Activated CD8-positive, alpha-beta memory T cell treated with anti-CD3 and anti-CD28 coated beads, Interleukin-2, amount 10 ng/mL, durations not matched to agents 7 days and 5 days (primary cell): ENCODE results near the gene TMEM238L. TPM values are rescaled to one million over a fixed set of nuclear protein-coding genes. Genes with fewer than 3 reads are reported as not detected.

Source experiments
- ATAC-seq: fragments of 150-1000 bp; cut with Tn5 transposase; one replicate; pipeline ENCODE4 v1.10.0; 2021; ENCODE audit warnings: moderate library complexity
- CTCF ChIA-PET: fragments of 350-600 bp; sonication (Branson Sonifier 250); formaldehyde crosslinking; loops from one replicate; lab custom pipeline; 2021; ENCODE audit warnings: antibody characterized with exemption; lab: Charles Lee
- DNase-seq: peaks from one replicate; pipeline ENCODE4 v3.0.0-alpha.2; 2020
- H3K27ac Mint-ChIP-seq: one replicate; pipeline ENCODE4 v1.8.0; 2021; ENCODE audit warnings: mild to moderate bottlenecking, mixed read lengths
- H3K27me3 Mint-ChIP-seq: one replicate; pipeline ENCODE4 v1.8.0; 2021; ENCODE audit warnings: mixed read lengths
- H3K36me3 Mint-ChIP-seq: one replicate; pipeline ENCODE4 v1.8.0; 2021; ENCODE audit warnings: mild to moderate bottlenecking, mixed read lengths
- H3K4me1 Mint-ChIP-seq: one replicate; pipeline ENCODE4 v1.8.0; 2021; ENCODE audit warnings: mixed read lengths
- H3K4me3 Mint-ChIP-seq: one replicate; pipeline ENCODE4 v1.8.0; 2021; ENCODE audit warnings: mild to moderate bottlenecking, moderate library complexity, mixed read lengths
- H3K9me3 Mint-ChIP-seq: one replicate; pipeline ENCODE4 v1.8.0; 2022; ENCODE audit warnings: low read depth, mixed read lengths
- total RNA-seq, 2 experiments: library from RNA; stranded (reverse); gene quantifications; one replicate each; pipeline ENCODE4 v1.2.3, GENCODE V29; 2021

TMEM238L gene
- total RNA-seq, 2 experiments from 2014 or later, result not detected

GRCh38 chr17:10777131-10777807 is 26.6 kb downstream of the TMEM238L start:
- CTCF ChIA-PET, result no interaction called here
- H3K9me3 Mint-ChIP-seq, result no peaks in the 10 kb centered on the region
- H3K27me3 Mint-ChIP-seq, result peaks cover 8% of the 10 kb centered on the region
- H3K4me1 Mint-ChIP-seq, result no peaks in the 10 kb centered on the region
- DNase-seq (no peak), ATAC-seq (no peak)
- no peak overlapping the region for H3K27ac Mint-ChIP-seq
- no peaks in the 10 kb centered on the region for H3K36me3 Mint-ChIP-seq
- no peak overlapping the region for H3K4me3 Mint-ChIP-seq

- no peak for DNase-seq
- H3K36me3 Mint-ChIP-seq, result no peaks in the 10 kb centered on the region
- no peak overlapping the region for H3K27ac Mint-ChIP-seq
- peaks cover 6% of the 10 kb centered on the region for H3K27me3 Mint-ChIP-seq
- CTCF ChIA-PET, result no interaction called here
- H3K4me1 Mint-ChIP-seq, result no peaks in the 10 kb centered on the region
- no peak for ATAC-seq
- no peaks in the 10 kb centered on the region for H3K9me3 Mint-ChIP-seq
- no peak overlapping the region for H3K4me3 Mint-ChIP-seq
Measured at GRCh38 chr17:10776381-10776780, 27.5 kb downstream of the TMEM238L start.

- CTCF ChIA-PET, result no interaction called here
- no peaks in the 10 kb centered on the region for H3K9me3 Mint-ChIP-seq
Measured at GRCh38 chr17:10775740-10776356, 28.1 kb downstream of the TMEM238L start.

GRCh38 chr17:10775058-10775457 is 28.8 kb downstream of the TMEM238L start:
- ATAC-seq, result no peak
- no peak for DNase-seq
- Mint-ChIP-seq H3K4me1 (no peaks in the 10 kb centered on the region), H3K9me3 (no peaks in the 10 kb centered on the region), H3K27me3 (peaks cover 4% of the 10 kb centered on the region), H3K36me3 (no peaks in the 10 kb centered on the region), H3K27ac (no peak overlapping the region), H3K4me3 (no peak overlapping the region)
- CTCF ChIA-PET, result no interaction called here

More at GRCh38 chr17:10775740-10776356, 28.1 kb downstream of the TMEM238L start:
- no peak for DNase-seq
- Mint-ChIP-seq H3K27ac (no peak overlapping the region), H3K4me1 (no peaks in the 10 kb centered on the region), H3K27me3 (peaks cover 6% of the 10 kb centered on the region), H3K36me3 (no peaks in the 10 kb centered on the region), H3K4me3 (no peak overlapping the region)
- ATAC-seq, result no peak

GRCh38 chr17:10773391-10773790 is 30.5 kb downstream of the TMEM238L start:
- no peak overlapping the region for H3K27ac Mint-ChIP-seq
- no peaks in the 10 kb centered on the region for H3K36me3 Mint-ChIP-seq
- DNase-seq, result no peak
- H3K4me3 Mint-ChIP-seq, result no peak overlapping the region
- H3K27me3 Mint-ChIP-seq, result peaks cover 4% of the 10 kb centered on the region
- no peaks in the 10 kb centered on the region for H3K4me1 Mint-ChIP-seq
- no peaks in the 10 kb centered on the region for H3K9me3 Mint-ChIP-seq
- ATAC-seq, result no peak
- CTCF ChIA-PET, result interaction anchor here (0.7 to 2.1 kb wide), 4 partner anchors 11 to 71 kb away, joined by 4 to 8 read pairs (median 7); no protein-coding TSS in a partner anchor

- no peak overlapping the region for H3K27ac Mint-ChIP-seq
- H3K36me3 Mint-ChIP-seq, result no peaks in the 10 kb centered on the region
- H3K4me3 Mint-ChIP-seq, result no peak overlapping the region
- H3K27me3 Mint-ChIP-seq, result peaks cover 4% of the 10 kb centered on the region
- H3K9me3 Mint-ChIP-seq, result no peaks in the 10 kb centered on the region
- ATAC-seq, result no peak
- CTCF ChIA-PET, result interaction anchor here (0.8 to 2.1 kb wide), 4 partner anchors 10 to 77 kb away, joined by 3 to 8 read pairs (median 7); no protein-coding TSS in a partner anchor
- peak; percentile 46 for DNase-seq
- no peaks in the 10 kb centered on the region for H3K4me1 Mint-ChIP-seq
Measured at GRCh38 chr17:10772425-10773380, 31.2 kb downstream of the TMEM238L start.

- no peak for ATAC-seq
- no peak for DNase-seq
- CTCF ChIA-PET, result interaction anchor here (1.6 to 1.9 kb wide), 2 partner anchors 19 to 34 kb away, joined by 3 to 8 read pairs; no protein-coding TSS in a partner anchor
- Mint-ChIP-seq H3K27me3 (peaks cover 4% of the 10 kb centered on the region), H3K36me3 (no peaks in the 10 kb centered on the region), H3K4me3 (no peak overlapping the region), H3K4me1 (no peaks in the 10 kb centered on the region), H3K27ac (no peak overlapping the region), H3K9me3 (no peaks in the 10 kb centered on the region)
Measured at GRCh38 chr17:10771148-10771547, 32.8 kb downstream of the TMEM238L start.

- no peak overlapping the region for H3K27ac Mint-ChIP-seq
Measured at GRCh38 chr17:10769840-10770239, 34.1 kb downstream of the TMEM238L start.

GRCh38 chr17:10768750-10769251 is 35.1 kb downstream of the TMEM238L start:
- H3K36me3 Mint-ChIP-seq, result no peaks in the 10 kb centered on the region
- no peak for ATAC-seq
- DNase-seq, result no peak
- H3K4me1 Mint-ChIP-seq, result no peaks in the 10 kb centered on the region
- no peak overlapping the region for H3K27ac Mint-ChIP-seq
- H3K9me3 Mint-ChIP-seq, result no peaks in the 10 kb centered on the region
- peaks cover under 1% of the 10 kb centered on the region for H3K27me3 Mint-ChIP-seq
- CTCF ChIA-PET, result no interaction called here
- H3K4me3 Mint-ChIP-seq, result no peak overlapping the region

More at GRCh38 chr17:10769840-10770239, 34.1 kb downstream of the TMEM238L start:
- no peak for DNase-seq
- no peaks in the 10 kb centered on the region for H3K4me1 Mint-ChIP-seq
- peaks cover 4% of the 10 kb centered on the region for H3K27me3 Mint-ChIP-seq
- H3K9me3 Mint-ChIP-seq, result no peaks in the 10 kb centered on the region
- no peak for ATAC-seq
- CTCF ChIA-PET, result interaction anchor here (1.2 to 1.6 kb wide), 2 partner anchors 33 to 75 kb away, joined by 3 read pairs; no protein-coding TSS in a partner anchor
- no peaks in the 10 kb centered on the region for H3K36me3 Mint-ChIP-seq
- H3K4me3 Mint-ChIP-seq, result no peak overlapping the region

GRCh38 chr17:10767232-10767631 is 36.7 kb downstream of the TMEM238L start:
- Mint-ChIP-seq H3K4me1 (no peaks in the 10 kb centered on the region), H3K27ac (no peak overlapping the region), H3K36me3 (no peaks in the 10 kb centered on the region), H3K27me3 (no peaks in the 10 kb centered on the region), H3K4me3 (no peak overlapping the region), H3K9me3 (no peaks in the 10 kb centered on the region)
- no peak for DNase-seq
- no peak for ATAC-seq
- CTCF ChIA-PET, result interaction anchor here (1.8 kb wide), 1 partner anchor 78 kb away, joined by 4 read pairs; no protein-coding TSS in a partner anchor

GRCh38 chr17:10762037-10762436 is 41.9 kb downstream of the TMEM238L start:
- Mint-ChIP-seq H3K4me1 (no peaks in the 10 kb centered on the region), H3K27ac (no peak overlapping the region), H3K9me3 (no peaks in the 10 kb centered on the region), H3K4me3 (no peak overlapping the region), H3K27me3 (no peaks in the 10 kb centered on the region), H3K36me3 (no peaks in the 10 kb centered on the region)
- ATAC-seq, result no peak
- CTCF ChIA-PET, result interaction anchor here (3.0 kb wide), 1 partner anchor 11 kb away, joined by 7 read pairs; no protein-coding TSS in a partner anchor
- no peak for DNase-seq

- CTCF ChIA-PET, result interaction anchor here (3.0 kb wide), 1 partner anchor 12 kb away, joined by 7 read pairs; no protein-coding TSS in a partner anchor
Measured at GRCh38 chr17:10761281-10761680, 42.6 kb downstream of the TMEM238L start.

GRCh38 chr17:10758062-10758461 is 45.8 kb downstream of the TMEM238L start:
- Mint-ChIP-seq H3K36me3 (no peaks in the 10 kb centered on the region), H3K9me3 (no peaks in the 10 kb centered on the region), H3K4me1 (no peaks in the 10 kb centered on the region), H3K27ac (no peak overlapping the region), H3K4me3 (no peak overlapping the region), H3K27me3 (no peaks in the 10 kb centered on the region)
- CTCF ChIA-PET, result interaction anchor here (0.5 kb wide), 1 partner anchor 14 kb away, joined by 4 read pairs; no protein-coding TSS in a partner anchor
- DNase-seq (no peak), ATAC-seq (no peak)

More at GRCh38 chr17:10761281-10761680, 42.6 kb downstream of the TMEM238L start:
- H3K27ac Mint-ChIP-seq, result no peak overlapping the region
- no peaks in the 10 kb centered on the region for H3K36me3 Mint-ChIP-seq
- no peaks in the 10 kb centered on the region for H3K4me1 Mint-ChIP-seq
- no peak for ATAC-seq
- DNase-seq, result no peak
- no peak overlapping the region for H3K4me3 Mint-ChIP-seq
- H3K27me3 Mint-ChIP-seq, result no peaks in the 10 kb centered on the region
- H3K9me3 Mint-ChIP-seq, result no peaks in the 10 kb centered on the region
